Measurements from ENCODE around the gene ITPKB.

The ITPKB gene

GRCh38 chr1:226662642-226663326, 76.3 kb downstream of the ITPKB start:
- DNase-seq = peak; percentile 44 to 69 (median 61)

- DNase-seq = no peak
Measured at GRCh38 chr1:226661965-226662364, 77.1 kb downstream of the ITPKB start.

- no peak for DNase-seq
Measured at GRCh38 chr1:226661271-226661670, 77.8 kb downstream of the ITPKB start.

- DNase-seq = no peak
Measured at GRCh38 chr1:226660410-226661182, 78.5 kb downstream of the ITPKB start.

- DNase-seq = no peak
Measured at GRCh38 chr1:226659641-226660040, 79.4 kb downstream of the ITPKB start.

GRCh38 chr1:226659136-226659535, 79.9 kb downstream of the ITPKB start:
- DNase-seq = no peak

- DNase-seq = no peak
Measured at GRCh38 chr1:226658546-226659125, 80.4 kb downstream of the ITPKB start.

GRCh38 chr1:226657895-226658545, 81.1 kb downstream of the ITPKB start:
- DNase-seq = no peak

GRCh38 chr1:226656601-226657277, 82.3 kb downstream of the ITPKB start:
- DNase-seq = peak in 1 of 4 experiments; percentile 50

GRCh38 chr1:226656201-226656600, 82.9 kb downstream of the ITPKB start:
- DNase-seq = no peak

- DNase-seq = no peak
Measured at GRCh38 chr1:226655251-226656163, 83.6 kb downstream of the ITPKB start.

- DNase-seq = no peak
Measured at GRCh38 chr1:226654668-226655055, 84.4 kb downstream of the ITPKB start.

GRCh38 chr1:226654046-226654667, 84.9 kb downstream of the ITPKB start:
- DNase-seq = no peak

GRCh38 chr1:226653311-226653921, 85.7 kb downstream of the ITPKB start:
- peak in 2 of 4 experiments; percentile 32 to 37 for DNase-seq

GRCh38 chr1:226652613-226653012, 86.5 kb downstream of the ITPKB start:
- no peak for DNase-seq

- no peak for DNase-seq
Measured at GRCh38 chr1:226651732-226652105, 87.4 kb downstream of the ITPKB start.

- DNase-seq = no peak
Measured at GRCh38 chr1:226651041-226651731, 87.9 kb downstream of the ITPKB start.

GRCh38 chr1:226650236-226650841, 88.7 kb downstream of the ITPKB start:
- no peak for DNase-seq

GRCh38 chr1:226649780-226650179, 89.3 kb downstream of the ITPKB start:
- DNase-seq = peak in 1 of 4 experiments; percentile 33

GRCh38 chr1:226649244-226649643, 89.8 kb downstream of the ITPKB start:
- no peak for DNase-seq
